Coronary artery (tissue), 2 donors: ENCODE data around the gene DENND1B.

ENCODE experiments used
- DNase-seq: peaks from one replicate; pipeline ENCODE4 v3.0.0-alpha.2; 2017; ENCODE audit warnings: low spot score
- H3K27ac ChIP-seq, 2 donors: fragments of 200-600 bp; sonication (generic); one replicate each; pipeline ENCODE4 v1.5.1; 2016 to 2019
- H3K4me3 ChIP-seq: fragments of 200-600 bp; sonication (generic); 2 replicates; pipeline ENCODE4 v1.5.1; 2016; ENCODE audit warnings: mild to moderate bottlenecking, moderate library complexity
- TF ChIP-seq, protein P1 (sequence below): fragments of 200-600 bp; sonication (generic); IDR thresholded peaks from one replicate; pipeline ENCODE4 v1.5.1; 2019; ENCODE audit warnings: antibody characterized with exemption

Gene DENND1B

DNA sequence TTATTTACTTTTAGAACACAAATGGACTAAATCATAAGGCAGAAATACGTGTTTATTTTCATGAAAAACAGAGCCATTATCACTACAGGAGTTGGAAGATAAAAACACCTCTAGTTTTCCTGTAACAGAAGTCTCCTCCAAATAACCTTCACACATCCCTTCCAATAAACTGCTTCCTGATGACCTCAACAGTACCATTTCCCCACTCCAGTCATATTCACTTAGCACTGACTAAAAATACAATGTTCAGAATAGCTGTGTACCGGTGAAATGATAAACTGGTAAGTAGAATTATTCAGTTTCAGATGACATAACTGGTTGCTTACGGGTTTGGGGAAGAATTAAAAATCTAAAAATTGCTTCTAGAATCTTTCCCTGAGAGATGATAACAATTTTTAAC, 137.9 kb downstream of the DENND1B start:
- Histone ChIP-seq H3K27ac (no peak overlapping the region), H3K4me3 (no peak overlapping the region)
- TF ChIP-seq, protein P1, sequence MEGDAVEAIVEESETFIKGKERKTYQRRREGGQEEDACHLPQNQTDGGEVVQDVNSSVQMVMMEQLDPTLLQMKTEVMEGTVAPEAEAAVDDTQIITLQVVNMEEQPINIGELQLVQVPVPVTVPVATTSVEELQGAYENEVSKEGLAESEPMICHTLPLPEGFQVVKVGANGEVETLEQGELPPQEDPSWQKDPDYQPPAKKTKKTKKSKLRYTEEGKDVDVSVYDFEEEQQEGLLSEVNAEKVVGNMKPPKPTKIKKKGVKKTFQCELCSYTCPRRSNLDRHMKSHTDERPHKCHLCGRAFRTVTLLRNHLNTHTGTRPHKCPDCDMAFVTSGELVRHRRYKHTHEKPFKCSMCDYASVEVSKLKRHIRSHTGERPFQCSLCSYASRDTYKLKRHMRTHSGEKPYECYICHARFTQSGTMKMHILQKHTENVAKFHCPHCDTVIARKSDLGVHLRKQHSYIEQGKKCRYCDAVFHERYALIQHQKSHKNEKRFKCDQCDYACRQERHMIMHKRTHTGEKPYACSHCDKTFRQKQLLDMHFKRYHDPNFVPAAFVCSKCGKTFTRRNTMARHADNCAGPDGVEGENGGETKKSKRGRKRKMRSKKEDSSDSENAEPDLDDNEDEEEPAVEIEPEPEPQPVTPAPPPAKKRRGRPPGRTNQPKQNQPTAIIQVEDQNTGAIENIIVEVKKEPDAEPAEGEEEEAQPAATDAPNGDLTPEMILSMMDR: no peak
- DNase-seq: no peak

DNA sequence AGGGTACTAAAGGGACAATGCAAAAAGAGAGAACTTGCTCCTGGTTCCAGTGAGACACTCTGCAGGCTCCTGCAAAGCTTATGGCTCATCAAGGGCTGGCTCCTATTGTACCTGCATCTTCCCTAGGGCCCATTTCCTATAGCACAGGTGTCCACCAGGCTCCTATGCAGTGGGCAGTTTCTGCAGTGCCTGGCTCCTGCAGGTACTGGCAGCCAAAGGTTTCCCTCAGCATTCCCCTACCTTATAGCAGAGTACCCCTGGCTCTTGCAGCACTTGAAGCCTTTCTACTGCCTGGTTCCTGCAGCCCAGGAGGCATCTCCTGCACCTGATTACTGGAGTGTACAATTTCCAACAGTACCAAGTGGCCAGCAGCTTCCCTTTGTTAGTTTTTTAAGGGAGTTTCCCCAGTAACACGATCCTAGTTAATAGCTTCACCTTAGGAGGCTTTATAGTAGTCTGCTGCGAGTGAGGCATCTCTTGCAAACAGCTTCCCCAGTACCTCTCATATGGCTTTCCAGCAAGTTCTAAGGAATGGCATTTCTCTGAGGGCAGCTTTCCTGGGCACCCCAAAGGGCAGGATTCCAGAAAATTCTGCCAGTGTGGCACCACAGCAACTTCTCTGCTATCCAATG, 141.7 kb downstream of the DENND1B start:
- no peak overlapping the region for H3K4me3 ChIP-seq
- TF ChIP-seq, protein P1: no peak
- DNase-seq: no peak
- no peak overlapping the region for H3K27ac ChIP-seq

DNA sequence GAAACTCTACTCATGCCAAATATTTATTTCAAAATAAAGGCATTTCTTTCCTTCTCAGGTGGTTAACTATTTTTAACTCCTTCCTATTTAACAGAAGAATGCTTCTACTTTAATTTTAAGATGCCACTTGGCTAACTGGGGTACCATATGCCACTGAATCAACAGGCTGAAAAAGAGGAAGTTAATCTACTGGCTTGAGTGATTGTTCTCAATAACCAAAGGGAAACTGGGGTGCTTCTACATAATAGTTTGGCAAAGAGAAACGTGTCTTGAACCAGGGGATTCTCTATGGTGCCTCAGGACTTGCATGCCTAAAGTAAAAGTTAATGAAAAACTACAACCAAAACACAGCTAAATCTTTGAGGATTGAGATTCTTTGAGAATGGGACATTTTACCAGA, 142.6 kb downstream of the DENND1B start:
- no peak for DNase-seq
- TF ChIP-seq, protein P1: no peak
- no peak overlapping the region for H3K4me3 ChIP-seq
- H3K27ac ChIP-seq: no peak overlapping the region

DNA sequence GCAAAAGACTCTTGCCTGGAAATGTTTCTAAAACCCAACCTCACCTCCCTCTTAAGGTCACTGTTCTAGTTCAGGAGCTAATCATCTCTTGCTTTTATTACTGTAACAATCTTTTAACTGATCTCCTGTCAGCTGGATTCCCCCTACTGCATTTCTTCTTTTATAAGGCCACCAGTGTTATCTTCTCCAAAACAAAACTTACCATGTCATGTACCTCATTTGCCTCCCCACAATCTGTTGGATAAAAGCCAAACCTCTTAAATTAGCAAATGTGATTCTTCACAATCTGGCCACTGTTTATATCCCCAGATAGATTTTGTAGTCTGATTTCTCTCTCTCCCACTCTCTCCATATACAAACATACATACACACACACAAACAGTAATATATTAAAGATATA, 143.3 kb downstream of the DENND1B start:
- no peak for DNase-seq
- no peak overlapping the region for H3K27ac ChIP-seq
- H3K4me3 ChIP-seq: no peak overlapping the region
- TF ChIP-seq, protein P1: no peak

DNA sequence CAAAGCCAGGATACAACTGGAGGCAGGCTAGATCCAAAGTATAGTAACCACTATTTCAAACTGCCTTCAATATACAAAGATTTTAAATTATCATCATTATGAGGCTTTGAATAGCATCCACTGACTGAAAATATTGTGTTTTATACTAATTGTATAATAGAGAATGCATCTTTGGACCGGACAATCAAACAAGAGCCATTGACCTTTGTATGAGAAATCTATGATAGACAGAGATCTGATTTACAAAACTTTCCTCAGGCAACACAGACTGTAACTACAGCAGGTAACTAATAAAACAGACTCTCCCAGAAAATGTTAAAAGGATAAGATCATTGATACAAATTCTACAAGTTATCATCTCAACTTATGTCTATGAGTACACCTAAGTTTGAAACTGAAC, 152.9 kb downstream of the DENND1B start:
- DNase-seq: no peak
- TF ChIP-seq, protein P1: no peak
- no peak overlapping the region for H3K4me3 ChIP-seq
- no peak overlapping the region for H3K27ac ChIP-seq

DNA sequence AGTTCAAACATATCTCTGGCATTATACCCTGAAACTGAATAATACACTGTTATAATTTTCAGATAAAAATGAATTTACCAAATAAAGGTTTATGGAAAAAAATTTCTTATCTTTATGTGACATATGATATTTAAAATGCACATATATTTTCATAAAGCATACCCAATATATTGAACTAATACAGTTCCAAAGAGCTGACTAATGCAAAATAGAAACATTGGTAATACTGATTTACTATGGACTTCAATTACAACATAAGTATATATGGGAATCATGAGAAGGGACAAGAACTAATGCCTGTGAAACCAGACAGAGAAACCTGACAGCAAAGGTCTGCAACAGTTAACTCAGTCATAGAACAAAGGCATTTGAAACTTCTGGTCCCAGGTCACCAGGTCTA, 153.5 kb downstream of the DENND1B start:
- Histone ChIP-seq H3K4me3 (no peak overlapping the region), H3K27ac (no peak overlapping the region)
- TF ChIP-seq, protein P1: no peak
- no peak for DNase-seq

DNA sequence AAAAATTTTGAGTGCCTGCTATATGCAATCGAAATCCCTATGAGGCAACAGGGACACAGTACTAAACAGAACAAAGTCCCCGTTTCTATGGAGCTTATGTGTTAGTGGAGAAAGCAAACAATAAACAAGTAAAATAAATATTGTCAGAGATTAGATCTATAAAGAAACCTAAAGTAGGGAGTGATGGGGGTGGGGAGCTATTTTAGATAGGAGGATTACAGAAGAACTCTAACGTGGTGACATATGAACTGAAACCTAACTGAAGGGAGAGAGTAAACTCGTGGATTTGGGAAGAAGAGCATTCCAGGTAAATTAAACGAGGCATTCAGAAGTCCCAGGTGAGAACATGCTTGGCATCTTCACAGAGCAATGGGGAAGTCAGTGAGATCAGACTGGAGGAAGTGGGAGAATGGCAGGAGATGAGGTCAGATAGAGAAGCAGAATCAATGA, 154.5 kb downstream of the DENND1B start:
- Histone ChIP-seq H3K4me3 (no peak overlapping the region), H3K27ac (no peak overlapping the region)
- TF ChIP-seq, protein P1: no peak
- DNase-seq: no peak
